ENCODE measurements around the gene BANF2.
A peak's percentile ranks its signal among the peaks of the same experiment; 100 is the strongest.

BANF2 gene

DNA sequence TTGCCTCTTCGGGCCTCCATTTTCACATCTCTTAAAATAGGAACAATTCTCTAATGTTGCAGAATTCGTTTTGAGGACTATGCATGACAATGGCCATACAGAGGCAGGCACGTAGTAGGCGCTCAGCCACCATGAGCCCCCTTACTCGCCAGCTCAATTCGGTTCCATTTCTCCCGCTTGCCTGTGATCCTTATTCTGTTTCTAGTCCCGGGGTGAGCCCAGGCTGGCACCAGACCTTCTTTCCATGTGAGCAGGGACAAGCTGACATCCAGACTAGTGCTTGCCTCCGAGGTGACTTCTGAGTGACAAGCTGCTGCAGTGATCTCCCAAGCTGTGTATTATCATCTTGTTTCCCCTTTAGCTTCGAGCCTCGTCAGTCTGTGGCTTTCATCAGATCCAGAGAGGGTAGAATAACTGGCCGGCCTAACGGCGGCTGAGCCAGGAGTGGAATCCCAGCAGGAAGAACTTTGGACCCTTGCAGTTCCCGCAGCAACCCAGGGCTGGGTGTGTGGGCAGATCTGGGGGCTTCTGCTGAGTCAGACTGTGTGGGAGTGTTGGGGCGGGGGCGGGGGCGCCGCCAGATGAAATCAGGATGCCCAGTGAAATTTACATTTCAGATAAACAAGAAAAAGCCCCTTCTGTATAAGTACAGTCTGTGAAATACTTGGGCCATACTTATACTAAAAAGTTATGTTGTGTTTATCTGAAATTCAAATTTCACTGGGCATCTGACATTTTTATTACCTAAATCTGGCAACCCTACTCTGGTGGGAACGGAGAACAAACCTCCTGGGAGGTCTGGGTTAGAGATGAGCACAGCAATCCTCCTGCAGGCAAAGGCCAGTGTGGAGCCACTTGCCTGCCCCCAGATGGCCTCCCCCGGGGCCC lies 10.9 kb downstream of the BANF2 start:
- DNase-seq = no peak

DNA sequence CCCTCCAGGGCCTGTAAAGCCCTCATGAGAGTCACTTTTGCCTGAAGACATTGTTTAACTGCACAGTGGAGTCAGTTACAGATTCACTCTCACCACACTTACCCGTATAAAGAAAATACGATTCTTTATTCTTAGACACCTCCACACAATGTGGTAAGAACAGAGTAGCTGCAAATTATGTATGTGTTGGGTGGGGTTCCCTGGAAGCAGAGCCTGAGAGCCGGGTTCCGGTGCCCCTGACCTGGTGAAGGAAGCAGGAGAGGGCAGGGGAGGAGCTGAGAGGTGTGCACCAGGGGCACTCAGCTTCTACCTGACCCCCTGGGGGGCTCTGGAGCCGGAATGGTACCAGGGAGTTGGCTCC lies 11.5 kb downstream of the BANF2 start:
- DNase-seq = no peak

DNA sequence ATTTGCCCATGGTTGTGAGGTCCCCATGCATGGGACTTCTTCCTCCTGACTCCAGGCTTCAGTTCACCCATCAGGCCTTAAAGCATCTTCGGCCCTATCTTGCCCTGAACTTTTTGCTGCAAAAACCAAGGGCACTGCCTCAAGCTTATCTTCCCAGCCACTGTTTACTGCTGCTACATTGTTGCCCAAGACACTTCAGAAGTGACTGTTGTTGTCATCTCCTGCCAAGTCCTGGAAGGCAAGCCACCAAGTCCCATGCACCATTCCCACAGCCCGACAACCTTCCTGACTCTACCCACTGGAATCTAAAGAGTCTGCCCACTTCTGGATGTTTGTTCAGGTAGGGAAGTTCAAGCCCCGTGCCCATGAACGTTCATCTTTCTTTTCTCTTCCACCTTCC lies 12.4 kb downstream of the BANF2 start:
- DNase-seq = no peak

DNA sequence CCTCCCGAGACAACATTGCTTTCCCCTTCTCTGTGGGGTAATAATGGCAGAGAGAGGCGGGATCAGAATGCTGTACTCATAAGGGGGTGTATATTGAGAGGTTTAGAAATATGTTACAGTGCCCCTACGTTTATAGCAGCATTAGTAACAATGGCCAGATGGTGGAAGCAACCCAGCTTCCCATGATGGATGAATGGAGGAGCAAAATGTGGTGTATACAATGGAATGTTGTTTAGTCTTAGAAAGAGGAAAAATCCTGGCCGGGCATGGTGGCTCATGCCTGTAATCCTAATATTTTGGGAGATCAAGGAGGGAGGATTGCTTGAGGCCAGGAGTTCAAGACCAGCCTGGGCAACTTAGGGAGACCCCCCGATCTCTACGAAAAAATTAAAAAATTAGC lies 12.9 kb downstream of the BANF2 start:
- DNase-seq = no peak

DNA sequence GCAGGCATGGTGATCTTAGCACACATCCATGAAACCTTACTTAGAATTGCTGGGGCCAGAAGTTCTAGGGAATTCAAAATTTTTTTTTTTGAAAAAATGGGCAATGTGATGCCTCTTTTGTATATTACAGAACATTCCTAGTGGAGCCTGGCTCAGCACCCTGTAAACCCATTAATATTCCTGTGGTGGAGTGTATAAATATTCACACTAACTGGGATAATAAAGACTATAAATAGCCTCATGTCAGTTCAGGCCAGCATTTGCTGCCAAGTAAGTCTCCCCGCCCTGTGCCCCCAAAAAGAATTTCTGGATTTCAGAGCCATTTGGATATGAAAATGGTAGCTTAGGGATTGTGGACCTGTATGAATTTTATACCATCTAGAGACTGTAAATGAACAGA lies 14.8 kb downstream of the BANF2 start:
- no peak for DNase-seq

DNA sequence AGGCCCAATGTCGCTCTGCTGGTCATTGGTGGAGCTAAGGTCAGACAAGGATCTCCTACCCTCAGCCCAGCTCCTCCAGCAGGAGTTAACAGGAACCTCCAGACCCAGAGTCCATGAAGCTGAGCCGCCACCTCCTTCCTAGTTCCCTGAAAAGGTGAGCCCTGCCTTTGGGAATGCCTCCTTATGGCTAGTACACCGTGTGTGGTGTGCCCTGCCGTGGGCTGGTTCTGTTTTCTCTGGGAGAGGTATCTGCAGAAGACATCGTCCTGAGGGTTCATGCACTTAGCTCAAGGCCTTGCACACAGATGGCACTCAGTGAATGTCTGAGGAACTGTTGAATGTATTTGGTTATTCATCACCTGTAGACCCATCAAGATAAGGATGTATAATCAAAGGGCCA lies 15.3 kb downstream of the BANF2 start:
- no peak for DNase-seq

DNA sequence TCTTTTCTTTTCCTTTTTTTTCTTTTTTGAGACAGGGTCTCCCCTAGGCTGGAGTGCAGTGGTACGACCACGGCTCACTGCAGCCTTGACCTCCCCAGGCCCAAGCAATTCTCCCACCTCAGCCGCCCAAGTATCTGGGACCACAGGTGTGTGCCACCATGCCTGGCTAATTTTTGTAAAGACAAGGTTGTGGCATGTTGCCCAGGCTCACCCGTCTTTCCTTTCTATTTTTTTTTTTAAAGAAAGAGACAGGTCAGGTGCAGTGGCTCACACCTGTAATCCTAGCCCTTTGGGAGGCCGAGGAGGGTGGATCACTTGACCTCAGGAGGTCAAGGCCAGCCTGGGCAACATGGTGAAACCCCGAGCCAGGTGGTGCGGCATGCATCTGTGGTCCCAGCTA lies 16.6 kb downstream of the BANF2 start:
- DNase-seq = no peak

DNA sequence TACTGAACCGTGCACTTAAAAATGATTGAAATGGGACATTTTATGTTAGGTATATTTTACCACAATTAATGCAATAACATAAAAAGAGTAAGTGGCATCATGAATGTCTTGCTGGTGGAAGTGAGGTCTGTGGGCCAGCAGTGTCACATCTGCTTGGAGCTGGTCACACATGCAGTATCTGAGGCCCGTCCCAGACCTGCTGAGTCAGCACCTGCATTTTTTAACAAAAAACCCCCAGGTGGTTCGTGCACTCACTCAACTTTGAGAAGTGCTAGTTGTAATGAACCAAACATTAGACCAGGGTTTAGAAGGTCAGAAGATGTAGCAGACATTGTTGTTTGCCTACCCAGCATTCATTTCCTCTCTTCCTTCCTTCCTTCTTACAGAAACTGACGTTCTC lies 21.0 kb downstream of the BANF2 start:
- DNase-seq = no peak

DNA sequence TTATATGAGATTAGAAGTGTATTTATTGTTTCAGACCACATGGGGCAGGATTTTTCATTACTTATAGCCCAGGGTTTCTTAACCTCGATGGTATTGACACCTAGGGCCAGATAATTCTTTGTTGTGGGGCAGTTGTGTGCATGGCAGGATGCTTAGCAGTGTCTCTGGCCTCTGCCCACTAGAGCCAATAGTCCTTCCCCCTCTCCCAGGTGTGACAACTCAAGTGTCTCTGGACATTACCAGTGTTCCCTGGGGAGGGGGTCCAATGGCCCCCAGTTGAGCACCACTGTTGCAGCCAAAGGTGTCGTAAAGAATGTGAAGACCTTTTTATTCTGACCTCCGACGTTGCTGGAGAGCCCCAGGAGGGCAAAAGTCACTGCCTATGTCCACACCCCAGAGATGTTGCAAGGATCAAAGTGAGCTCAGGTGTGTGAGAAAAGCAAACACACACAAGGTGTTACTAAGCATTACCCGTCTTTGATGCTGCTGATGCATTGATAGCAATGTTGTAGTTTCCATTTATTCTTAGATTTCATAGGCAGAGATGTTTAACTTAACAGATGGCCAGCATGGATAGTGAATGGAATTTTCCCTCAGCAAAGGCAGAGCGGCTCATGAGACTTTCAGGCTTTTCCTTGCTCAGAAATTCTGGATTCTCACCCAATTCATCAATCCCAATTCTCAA lies 22.2 kb downstream of the BANF2 start:
- DNase-seq = peak in 1 of 2 experiments; percentile 15

DNA sequence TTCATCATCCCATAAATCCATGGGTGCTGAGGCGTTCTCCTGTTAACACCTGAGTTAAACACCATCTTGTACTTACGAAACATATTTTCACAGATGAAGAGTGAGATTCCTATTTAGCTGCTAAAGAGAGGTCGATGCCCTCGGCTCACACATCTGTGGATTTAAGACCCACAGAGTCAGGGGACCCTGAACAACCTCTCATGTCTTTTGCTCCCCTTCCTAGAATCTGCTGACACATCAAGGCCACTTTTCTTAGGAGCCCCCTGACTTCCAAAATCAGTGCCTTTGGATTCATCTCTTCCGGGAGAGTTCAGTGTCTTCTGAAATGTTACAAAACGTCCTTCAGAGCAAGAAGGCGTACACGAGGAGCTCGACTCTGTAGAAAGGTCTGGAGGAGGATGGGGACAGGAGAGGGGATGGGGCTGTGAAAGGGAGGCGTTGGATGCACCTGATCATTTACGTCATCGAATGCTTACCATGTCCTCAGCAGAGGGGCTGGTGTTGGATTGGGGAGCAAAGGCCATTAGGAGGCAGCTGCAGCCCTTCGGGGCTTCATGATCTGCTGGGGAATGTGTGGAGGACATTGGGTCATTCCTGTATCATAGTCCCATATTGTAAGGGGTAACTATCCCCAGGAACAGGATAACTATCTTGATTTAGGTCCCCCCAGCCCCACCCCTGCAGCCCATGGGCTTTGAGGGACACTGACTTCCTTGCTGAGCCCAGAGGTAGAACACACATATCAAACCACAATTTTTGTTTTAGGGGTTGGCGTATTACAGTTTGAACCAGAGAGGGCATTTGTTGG lies 22.9 kb downstream of the BANF2 start:
- no peak for DNase-seq

DNA sequence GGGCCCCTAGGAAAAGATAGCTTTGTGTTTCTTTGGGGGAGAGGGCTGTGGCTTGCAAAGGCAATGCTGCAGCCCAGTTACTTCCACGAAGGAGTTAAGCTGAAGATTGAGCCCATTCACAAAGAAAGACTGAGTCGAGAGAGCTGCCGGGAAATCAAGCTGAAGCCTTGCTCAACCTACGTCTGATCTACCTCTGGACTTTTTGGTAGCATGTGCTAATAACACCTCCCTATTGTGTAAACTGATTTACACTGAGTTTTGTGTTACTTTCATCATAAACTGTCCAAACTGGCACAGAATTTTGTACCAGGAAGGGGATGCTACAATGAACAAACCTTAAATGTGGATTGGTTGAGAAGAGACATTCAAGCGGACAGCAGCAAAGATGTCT lies 23.5 kb downstream of the BANF2 start:
- no peak for DNase-seq

DNA sequence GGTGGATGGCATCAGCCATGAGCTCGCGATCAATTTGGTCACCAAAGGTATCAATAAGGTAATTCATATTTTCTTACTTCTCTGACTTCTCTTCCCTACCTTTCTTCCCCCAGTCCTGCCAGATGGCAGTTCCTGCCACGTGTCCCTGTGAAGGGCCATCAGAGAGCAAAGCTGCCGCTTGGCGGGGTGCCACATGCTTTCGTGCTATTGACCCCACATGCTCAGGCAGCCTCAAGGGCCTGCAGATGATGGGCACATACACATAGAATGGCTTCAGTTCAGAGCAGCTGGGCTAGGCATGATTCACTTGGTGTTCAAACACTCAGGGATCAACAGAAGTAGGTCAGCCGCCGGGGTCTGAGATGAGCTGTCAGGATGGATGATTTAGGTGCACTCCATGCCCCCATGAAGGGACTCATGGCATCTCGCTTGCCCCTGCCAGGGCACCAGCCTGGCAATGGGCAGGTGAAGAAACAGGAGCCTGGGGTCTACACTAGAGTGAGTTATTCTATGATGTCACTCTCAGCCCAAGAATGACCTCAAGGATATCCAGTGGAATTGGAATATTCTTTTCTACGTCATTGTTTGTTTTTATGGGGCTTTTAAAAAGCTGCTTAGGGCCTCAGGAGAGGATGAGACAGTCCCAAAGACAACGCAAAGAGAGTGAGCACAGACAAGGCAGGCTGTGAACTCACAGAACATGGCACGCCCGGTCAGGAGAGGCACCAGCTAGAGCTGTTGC lies 25.5 kb downstream of the BANF2 start:
- DNase-seq = no peak

DNA sequence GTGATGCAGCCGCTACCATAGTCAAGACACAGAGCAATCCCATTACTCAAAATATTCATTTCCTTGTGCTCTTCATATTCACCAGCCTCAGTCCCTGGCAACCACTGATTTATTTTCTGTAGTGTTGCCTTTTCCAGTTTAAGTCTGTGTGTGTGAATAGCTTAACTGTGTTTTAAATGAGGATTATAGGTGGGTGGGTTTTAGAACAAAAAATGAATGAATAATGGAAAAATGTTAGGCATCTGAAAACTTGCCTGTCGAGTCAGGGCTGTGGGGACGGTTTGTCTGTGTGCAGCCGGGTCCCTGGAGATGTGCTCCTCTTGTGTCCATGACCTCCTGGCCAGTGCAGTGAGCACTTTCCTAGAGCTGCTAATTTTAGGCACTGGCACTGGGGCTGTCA lies 27.1 kb downstream of the BANF2 start:
- no peak for DNase-seq

DNA sequence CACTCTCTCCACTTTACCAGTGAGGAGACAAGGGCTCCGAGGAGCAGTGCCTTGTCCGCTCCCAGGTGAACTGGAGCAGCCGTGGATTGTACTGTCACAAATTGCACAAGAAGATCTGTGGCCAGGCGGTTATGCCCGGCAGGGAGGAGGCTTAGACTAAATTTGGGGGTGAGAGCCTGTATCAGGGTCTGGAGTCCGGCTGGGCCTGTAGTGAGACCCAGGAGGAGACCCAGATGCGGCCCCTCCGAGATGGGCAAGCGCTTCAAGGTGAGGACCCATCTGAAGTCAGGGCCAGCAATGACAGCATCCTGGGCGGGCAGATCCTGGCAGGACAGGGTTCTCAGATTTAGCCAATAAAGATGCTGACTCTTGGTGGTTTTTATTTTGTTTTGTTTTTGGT lies 27.6 kb downstream of the BANF2 start:
- DNase-seq = no peak

DNA sequence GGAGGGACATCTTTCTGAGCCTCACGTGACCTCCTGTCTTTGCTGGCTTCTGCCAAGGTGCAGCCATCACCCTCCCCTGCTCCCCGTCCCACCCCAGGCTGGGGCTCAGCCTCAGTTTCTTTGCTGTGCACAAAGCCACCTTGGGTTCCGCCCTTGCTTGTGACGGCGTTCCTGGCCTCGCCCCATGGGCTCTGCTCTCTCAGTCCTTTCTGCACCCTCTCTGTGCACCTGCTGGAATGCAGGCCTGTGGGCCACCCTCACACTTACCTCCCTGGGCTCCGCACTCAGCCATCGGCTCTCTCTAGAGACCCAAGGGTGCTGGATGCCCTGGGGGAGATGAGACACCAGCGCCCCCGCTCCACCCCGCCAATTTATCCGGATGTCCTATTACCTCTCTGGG lies 28.3 kb downstream of the BANF2 start:
- no peak for DNase-seq

DNA sequence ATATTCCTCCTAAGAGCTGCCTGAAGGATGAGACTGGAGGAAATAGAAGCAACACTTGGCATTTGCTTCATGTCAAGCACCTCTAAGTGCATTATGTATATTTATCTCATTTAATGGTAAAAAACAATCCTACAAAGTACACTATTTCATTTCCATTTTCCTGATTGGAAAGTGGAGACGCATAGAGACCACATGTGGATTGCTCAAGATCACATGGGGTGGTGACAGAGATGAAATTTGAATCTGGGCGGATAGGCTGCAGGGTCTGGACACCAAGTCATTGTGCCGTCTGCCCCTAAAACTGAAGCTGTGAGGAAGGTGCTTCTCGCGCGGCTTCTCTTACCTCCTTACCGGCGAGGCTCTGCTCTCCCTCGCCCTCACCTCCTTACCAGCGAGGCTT lies 30.3 kb downstream of the BANF2 start:
- DNase-seq = no peak

DNA sequence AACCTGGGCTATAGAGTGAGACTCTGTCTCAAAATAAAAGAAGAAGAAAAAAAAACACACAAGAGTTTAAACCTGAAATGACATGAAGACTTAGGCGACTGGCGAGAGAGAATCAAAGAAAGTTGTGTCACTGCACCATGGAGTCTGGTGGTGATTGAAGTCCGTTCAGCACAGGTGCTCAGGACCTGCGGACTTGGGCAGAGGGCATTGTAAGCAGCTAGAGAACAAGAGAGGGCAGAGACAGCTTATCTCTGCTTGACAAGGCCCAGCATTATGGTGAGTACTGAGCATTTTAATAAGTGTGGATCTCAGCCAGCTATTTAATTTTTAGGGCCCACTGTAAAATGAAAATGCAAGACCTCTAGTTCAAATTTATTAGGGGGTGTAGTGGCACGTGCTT lies 31.5 kb downstream of the BANF2 start:
- no peak for DNase-seq

DNA sequence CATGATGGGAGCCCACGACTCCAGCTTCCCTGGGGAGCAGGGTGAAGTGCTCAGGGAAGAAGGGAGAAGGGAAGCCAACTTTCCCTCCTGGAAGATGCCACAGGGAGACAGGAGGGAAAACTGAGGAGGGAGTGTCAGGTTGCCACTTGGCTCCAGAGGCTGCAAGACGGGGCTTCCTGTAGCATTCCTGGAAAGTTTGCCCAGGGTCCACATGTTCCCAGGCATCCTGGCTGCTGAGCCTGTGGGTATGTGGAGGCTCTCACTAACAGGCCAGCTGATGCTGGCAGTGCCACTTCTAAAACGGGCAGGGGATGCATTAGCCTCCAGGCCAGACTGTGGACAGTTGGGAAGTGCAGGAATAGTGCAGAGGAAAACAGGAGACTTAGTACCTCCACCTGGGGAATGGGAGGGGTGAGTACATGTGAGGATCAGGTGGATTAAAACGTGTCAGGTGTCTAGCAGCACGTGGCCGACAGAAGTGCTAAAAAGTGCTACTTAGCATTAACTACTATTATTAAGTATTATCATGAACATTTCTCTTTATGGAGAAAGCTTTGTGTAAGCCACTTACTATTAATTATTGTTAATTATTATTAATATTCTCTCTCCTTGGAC lies 33.2 kb downstream of the BANF2 start:
- DNase-seq = no peak

DNA sequence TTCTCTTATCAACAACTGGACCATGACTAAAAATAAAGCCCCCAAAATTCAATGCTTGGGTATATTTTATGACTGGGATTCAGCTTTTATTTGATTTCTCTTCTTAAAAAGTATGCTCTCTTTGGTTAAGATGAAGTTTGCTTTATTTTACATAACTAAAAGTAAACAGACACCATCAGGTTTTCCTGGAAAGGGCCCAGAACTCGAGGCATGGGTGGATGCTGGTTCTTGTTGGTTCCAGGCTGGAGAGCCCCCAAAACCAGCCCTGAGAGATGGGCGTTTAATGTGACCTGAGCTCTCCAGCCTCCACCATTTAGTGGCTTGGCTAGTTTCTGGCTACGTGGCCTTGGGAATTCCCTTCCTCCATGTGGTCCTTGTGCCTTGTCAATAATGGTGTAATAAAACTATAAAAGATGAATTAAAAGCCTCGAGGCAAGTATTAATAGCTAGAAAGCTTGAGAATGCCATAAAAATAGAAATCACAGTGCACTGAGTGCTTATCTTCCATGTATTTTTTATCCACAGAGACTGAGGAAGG lies 34.1 kb downstream of the BANF2 start:
- no peak for DNase-seq

DNA sequence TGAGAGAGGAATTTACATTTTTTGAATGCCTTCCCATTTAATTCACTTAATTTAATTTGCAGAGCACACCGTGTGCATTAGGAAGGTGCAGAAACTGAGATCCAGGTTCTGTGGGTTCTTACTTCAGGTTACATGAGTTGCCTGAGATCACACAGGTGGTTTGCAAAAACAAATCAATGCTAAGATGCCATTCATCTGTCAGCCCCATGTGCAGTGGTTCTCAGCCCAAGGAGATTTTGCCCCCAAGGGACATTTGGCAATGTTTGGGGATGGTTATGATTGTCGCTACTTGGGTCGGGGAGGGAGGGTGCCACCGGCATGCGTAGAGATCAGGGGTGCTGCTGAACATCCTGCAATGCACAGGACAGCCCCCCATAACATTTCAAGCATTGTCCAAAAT lies 34.6 kb downstream of the BANF2 start:
- DNase-seq = no peak

DNA sequence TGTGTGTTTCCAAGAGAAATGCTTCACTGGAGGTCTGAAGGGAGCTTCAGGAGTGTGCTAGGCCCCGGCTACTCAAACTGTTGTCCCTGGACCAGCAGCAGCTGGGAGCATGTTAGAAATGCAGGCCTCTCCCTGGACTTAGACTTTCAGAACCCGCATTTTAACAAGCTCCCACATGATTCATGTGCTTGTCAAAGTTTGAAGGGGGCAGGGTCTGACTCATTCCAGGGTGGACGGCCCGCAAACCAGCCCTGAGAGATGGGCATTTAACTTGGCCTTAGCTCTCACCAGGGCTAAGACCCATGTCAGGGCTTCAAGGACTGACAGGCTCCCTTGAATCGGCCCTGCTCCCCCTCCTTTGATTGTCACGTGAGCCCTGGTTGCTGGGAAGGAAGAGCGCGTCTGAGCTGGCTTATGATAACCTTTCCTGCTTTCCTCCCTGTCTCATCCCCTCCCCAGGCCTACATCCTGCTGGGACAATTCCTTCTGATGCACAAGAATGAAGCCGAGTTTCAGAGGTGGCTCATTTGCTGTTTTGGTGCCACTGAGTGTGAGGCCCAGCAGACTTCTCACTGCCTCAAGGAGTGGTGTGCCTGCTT lies 35.5 kb downstream of the BANF2 start:
- no peak for DNase-seq
